Frontal cortex (tissue), 4 donors: ENCODE data around the gene LGR6. TPM values are rescaled to one million over a fixed set of nuclear protein-coding genes. Genes with fewer than 3 reads are reported as not detected.

ENCODE experiments used
- DNase-seq, 2 donors: peaks; one replicate each; pipeline ENCODE4 v3.0.0; 2012; ENCODE audit warnings: low spot score in 2 of 2
- FAIRE-seq: peaks from 2 replicates; lab custom pipeline; 2012; peaks lifted over from hg19 to GRCh38; lab: Jason Lieb, UNC
- total RNA-seq: library from RNA; depleted of rRNA; stranded (reverse); fragments of >200 nt; gene quantifications from one replicate; pipeline ENCODE4 v1.2.3, GENCODE V29; 2014
- donor health status: control.
- donor health status: control.
- donor health status: control.

Gene LGR6
- total RNA-seq, 1 donor from 2014 or later = 0.41 TPM

DNA sequence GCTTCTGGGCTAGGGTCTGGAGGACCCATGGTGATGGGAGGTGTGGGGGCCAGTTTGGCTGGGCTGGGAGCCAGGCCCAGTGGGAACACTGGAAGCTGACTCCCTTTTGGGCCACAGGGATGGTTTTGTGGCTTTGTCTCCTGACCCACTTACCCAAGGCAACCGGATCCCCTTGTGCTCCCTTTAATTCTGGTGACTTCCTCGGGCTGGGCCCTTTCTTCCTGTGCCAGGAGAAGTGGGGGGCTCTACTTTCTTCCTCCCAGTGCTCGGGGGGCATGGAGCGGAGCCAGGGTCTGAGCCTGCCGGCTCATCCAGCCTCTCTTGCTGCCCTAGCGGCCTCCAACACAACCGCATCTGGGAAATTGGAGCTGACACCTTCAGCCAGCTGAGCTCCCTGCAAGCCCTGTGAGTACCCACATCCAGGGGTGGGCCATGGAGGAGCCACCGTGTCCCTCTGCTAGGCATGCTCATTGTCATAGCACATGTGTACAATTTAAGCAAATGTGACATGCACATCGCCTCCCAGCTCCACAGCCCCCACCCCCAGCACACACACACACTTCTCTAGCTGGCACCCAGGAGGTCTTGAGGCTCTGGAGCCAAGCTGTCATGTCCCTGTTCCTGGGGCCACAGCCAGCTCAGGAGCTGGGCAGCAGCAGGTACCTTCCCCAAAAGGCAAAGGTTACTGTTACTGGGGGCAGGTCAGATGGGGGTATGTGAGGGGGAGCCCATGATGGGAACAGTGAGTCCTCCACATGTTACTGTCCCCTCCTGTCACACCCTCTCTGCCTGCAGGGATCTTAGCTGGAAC lies 113.1 kb downstream of the LGR6 start:
- FAIRE-seq = no peak
- DNase-seq = no peak

- FAIRE-seq (no peak), DNase-seq (no peak)
Observed at GRCh38 chr1:202310071-202310725, 116.6 kb downstream of the LGR6 start.

DNA sequence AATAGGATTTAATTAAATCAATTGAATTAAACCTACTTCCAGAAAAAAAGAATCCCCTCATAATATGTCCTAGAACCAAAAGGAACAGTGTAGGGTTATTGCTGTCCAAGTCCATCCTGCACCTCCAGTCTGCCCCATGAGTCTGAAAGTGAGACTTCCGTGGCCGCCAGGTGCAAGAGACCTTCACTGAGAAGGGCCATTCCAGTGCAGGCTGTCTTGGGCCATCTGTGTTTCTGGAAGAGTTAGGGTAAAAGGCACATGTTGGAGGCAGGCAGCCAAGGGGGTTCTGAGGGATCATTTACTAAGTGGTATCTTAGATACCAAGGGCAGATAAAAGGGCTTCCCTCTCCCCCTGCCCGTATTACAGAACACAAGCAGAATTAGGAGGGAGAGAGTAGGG lies 117.1 kb downstream of the LGR6 start:
- DNase-seq = no peak
- FAIRE-seq = no peak

DNA sequence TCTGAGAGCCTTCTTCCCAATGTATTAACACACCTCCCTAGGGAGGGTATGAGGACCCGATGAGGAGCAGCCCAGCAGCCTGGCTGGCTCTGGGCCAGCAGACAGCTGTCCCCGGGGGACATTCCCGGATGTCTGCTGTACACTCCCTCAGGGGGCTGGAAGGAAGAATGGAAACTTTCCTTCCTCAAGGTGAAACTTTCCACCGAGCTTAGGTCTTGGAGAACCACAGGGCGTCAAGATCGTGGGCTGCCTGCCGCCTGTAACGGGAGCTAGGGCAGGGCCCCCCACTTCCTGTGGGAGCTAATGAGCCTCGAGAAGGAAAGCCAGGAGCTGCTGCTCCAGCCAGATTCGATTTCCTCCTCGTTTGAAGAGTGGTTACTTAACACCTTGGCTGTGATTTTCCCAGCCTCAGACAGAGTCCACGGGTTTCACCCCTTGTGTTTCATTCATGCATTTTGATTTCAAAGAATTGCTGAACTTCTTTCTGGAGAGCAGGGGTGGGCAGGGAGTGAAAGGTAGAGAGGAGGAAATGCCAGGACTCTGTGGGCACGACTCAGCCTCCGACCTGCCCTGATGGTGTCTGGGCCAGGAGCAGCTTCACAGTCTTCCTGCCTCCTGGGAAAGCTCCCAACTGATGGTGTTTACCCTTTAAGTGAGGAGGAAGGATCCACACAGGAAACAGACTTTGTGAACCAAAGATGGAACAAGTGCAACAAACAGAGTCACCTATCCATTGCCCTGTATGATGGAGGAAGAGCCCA lies 118.5 kb downstream of the LGR6 start:
- no peak for FAIRE-seq
- DNase-seq = no peak

- DNase-seq (peak; percentile 59 to 79), FAIRE-seq (no peak)
Observed at GRCh38 chr1:202315576-202316168, 122.1 kb downstream of the LGR6 start.

DNA sequence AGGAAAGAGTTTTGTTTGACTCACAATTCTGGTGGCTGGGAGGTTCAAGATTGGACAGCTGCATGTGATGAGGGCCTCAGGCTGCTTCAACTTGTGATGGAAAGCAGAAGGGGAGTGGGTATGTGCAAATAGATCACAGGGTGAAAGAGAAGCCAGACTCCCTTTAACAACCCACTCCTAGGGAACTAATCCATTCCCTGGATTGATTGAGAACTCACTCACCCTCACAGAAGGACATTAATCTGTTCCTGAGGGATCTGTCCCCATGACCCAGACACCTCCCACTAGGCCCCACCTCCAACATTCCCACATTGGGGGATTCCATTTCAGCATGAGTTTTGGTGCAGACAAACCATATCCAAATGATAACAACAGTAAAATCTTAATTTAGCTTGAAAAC lies 122.6 kb downstream of the LGR6 start:
- FAIRE-seq (no peak), DNase-seq (no peak)

DNA sequence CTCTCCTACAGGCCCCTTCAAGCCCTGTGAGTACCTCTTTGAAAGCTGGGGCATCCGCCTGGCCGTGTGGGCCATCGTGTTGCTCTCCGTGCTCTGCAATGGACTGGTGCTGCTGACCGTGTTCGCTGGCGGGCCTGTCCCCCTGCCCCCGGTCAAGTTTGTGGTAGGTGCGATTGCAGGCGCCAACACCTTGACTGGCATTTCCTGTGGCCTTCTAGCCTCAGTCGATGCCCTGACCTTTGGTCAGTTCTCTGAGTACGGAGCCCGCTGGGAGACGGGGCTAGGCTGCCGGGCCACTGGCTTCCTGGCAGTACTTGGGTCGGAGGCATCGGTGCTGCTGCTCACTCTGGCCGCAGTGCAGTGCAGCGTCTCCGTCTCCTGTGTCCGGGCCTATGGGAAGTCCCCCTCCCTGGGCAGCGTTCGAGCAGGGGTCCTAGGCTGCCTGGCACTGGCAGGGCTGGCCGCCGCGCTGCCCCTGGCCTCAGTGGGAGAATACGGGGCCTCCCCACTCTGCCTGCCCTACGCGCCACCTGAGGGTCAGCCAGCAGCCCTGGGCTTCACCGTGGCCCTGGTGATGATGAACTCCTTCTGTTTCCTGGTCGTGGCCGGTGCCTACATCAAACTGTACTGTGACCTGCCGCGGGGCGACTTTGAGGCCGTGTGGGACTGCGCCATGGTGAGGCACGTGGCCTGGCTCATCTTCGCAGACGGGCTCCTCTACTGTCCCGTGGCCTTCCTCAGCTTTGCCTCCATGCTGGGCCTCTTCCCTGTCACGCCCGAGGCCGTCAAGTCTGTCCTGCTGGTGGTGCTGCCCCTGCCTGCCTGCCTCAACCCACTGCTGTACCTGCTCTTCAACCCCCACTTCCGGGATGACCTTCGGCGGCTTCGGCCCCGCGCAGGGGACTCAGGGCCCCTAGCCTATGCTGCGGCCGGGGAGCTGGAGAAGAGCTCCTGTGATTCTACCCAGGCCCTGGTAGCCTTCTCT lies 124.6 kb downstream of the LGR6 start:
- DNase-seq = no peak
- FAIRE-seq = no peak

DNA sequence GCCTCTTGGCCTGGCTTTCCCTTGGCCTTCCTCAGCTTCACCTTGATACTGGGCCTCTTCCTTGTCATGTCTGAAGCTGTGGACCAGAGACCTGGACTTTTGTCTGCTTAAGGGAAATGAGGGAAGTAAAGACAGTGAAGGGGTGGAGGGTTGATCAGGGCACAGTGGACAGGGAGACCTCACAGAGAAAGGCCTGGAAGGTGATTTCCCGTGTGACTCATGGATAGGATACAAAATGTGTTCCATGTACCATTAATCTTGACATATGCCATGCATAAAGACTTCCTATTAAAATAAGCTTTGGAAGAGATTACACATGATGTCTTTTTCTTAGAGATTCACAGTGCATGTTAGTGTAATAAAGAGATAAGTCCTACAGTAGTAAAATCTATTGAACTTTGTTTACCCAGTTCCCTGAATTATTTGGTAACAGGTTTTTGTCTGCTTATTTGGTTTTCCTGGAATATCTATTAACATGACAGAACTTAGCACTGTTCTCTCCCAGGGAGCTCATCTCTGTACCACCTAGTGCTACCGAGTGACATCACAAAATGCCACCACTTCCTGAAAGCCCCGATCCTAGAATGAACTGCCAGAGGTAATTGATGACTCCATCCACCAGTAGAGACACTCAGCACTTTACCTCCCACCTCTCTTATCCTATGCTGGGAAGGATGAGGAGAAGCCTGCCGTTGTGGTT lies 125.9 kb downstream of the LGR6 start:
- DNase-seq (no peak), FAIRE-seq (no peak)

DNA sequence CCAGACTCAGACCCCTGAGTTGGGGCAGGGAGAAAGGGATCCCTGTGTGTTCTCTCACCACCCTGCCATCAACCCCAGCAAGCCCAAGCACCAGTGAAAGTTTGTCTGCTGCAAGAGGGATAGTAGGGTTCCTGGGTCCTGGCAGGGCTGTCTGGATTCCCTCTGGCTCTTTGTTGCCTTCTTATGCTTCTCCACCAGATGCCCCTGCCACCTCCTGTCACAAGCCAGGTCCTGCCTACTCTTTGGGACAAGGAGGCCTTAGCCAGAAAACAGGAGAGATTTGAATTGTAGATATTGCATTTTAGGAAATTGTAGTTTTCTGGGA lies 126.4 kb downstream of the LGR6 start:
- FAIRE-seq (no peak), DNase-seq (no peak)

DNA sequence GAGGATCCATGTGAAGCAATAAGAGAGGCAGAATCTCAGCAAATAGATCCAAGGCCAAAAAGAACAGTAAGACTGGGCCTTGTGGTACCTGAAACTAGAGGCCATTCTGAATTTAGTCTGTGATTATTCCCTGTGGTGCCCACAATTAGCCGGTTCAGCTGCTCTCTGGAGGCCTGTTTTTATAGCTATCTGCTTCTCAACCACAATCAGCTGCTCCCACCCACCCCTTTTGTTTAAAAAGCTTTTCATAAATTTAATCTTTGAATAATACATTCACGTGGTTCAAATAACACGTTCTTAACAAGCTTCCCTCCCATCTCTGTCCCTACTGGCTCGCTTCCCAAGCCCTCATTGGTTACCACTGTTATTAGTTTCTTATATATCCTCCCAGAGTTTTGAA lies 130.1 kb downstream of the LGR6 start:
- no peak for DNase-seq
- no peak for FAIRE-seq

GRCh38 chr1:202324646-202325045 lies 131.0 kb downstream of the LGR6 start:
- FAIRE-seq (no peak), DNase-seq (no peak)

GRCh38 chr1:202329891-202330290 lies 136.3 kb downstream of the LGR6 start:
- FAIRE-seq = no peak
- DNase-seq = no peak

- FAIRE-seq = no peak
- no peak for DNase-seq
Observed at GRCh38 chr1:202333861-202334260, 140.3 kb downstream of the LGR6 start.

GRCh38 chr1:202343652-202344349 lies 150.2 kb downstream of the LGR6 start:
- FAIRE-seq = peak; percentile 37
- DNase-seq = no peak

GRCh38 chr1:202348005-202348508 lies 154.5 kb downstream of the LGR6 start:
- FAIRE-seq = peak; percentile 92
- no peak for DNase-seq

- DNase-seq (peak; percentile 84 to 87), FAIRE-seq (no peak)
Observed at GRCh38 chr1:202348509-202349205, 155.1 kb downstream of the LGR6 start, which contains the start of gene PPP1R12B. Gene PPP1R12B, plus strand, starts transcription at chr1:202348699. Its CDS starts 153 bp downstream, at chr1:202348852.

DNA sequence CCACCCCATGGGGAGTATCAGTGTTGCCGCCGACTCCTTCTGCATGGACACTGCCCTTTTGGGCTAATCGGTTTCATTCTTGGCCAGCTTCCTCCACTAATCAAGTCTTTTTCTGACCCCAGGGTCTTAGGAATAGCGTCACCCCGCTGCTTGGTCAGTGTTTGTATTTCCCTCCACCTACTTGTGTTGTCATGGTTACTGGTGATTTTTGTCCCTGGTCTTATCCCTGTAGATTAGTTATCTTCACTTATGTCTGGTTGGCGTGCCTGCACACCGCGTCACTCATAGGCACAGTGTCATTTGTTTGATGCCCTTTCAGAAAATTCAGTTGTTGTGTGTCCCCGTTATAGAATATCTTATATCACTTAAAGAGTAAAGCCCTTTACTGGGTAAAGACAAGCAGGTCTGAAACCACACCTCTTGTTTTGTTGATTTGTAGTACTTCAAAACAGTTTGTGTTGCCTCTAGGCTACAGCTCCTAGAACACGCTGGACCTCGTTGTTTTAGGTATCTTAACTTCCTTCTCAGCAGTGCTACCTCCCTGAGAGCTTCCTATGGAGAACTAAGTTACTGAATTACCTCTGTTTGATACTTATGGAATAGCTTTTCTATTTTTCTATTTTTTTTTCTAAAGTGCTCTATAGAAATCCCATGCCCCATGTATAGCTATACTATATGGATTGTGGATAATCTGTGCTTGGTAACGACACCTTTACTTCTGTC lies 155.8 kb downstream of the LGR6 start:
- DNase-seq = no peak
- no peak for FAIRE-seq
